Mesothelial cell of epicardium (in vitro differentiated cells): ENCODE data around the gene USP20. TPM values are rescaled to one million over a fixed set of nuclear protein-coding genes. Genes with fewer than 3 reads are reported as not detected.

Experiments
- DNase-seq, 2 experiments: peaks; one replicate each; pipeline ENCODE4 v3.0.0; 2021; ENCODE audit warnings: low spot score in 2 of 2; ENCODE audit not compliant: unreplicated experiment in 2 of 2
- H3K27ac Mint-ChIP-seq: 2 replicates; pipeline ENCODE4 v1.8.0; 2021; ENCODE audit warnings: mixed read lengths
- H3K27me3 Mint-ChIP-seq: 2 replicates; pipeline ENCODE4 v1.8.0; 2021; ENCODE audit warnings: low read depth, mixed read lengths
- H3K36me3 Mint-ChIP-seq: 2 replicates; pipeline ENCODE4 v1.8.0; 2021; ENCODE audit warnings: mixed read lengths
- H3K4me1 Mint-ChIP-seq: 2 replicates; pipeline ENCODE4 v1.8.0; 2021; ENCODE audit warnings: mixed read lengths
- H3K4me3 Mint-ChIP-seq: 2 replicates; pipeline ENCODE4 v1.8.0; 2021; ENCODE audit warnings: mild to moderate bottlenecking, moderate library complexity, mixed read lengths
- H3K9me3 Mint-ChIP-seq: 2 replicates; pipeline ENCODE4 v1.8.0; 2021; ENCODE audit warnings: mixed read lengths
- CTCF ChIP-seq: fragments of 200-600 bp; sonication (generic); IDR thresholded peaks from one replicate; pipeline ENCODE4 v1.5.0; 2021; ENCODE audit warnings: antibody characterized with exemption; ENCODE audit not compliant: unreplicated experiment
- total RNA-seq: library from RNA; stranded (reverse); gene quantifications from 3 replicates; pipeline ENCODE4 v1.2.1, GENCODE V29; 2021

Gene USP20
- total RNA-seq, 1 donor from 2014 or later, result 47.7 TPM

GRCh38 chr9:129894120-129894823, 59.0 kb downstream of the USP20 start:
- DNase-seq, result no peak
- no peaks in the 10 kb centered on the region for H3K27me3 Mint-ChIP-seq
- no peaks in the 10 kb centered on the region for H3K9me3 Mint-ChIP-seq
- peaks cover 41% of the 10 kb centered on the region for H3K36me3 Mint-ChIP-seq
- H3K27ac Mint-ChIP-seq, result no peak overlapping the region
- no peak for TF ChIP-seq CTCF
- no peak overlapping the region for H3K4me3 Mint-ChIP-seq
- H3K4me1 Mint-ChIP-seq, result no peaks in the 10 kb centered on the region

- Mint-ChIP-seq H3K27ac (no peak overlapping the region), H3K36me3 (peaks cover 43% of the 10 kb centered on the region), H3K4me1 (no peaks in the 10 kb centered on the region), H3K4me3 (no peak overlapping the region), H3K27me3 (no peaks in the 10 kb centered on the region), H3K9me3 (no peaks in the 10 kb centered on the region)
- DNase-seq, result no peak
- no peak for TF ChIP-seq CTCF
These were observed 60.4 kb downstream of the USP20 start for GRCh38 chr9:129895376-129896268.

- no peak for DNase-seq
- Mint-ChIP-seq H3K27me3 (no peaks in the 10 kb centered on the region), H3K36me3 (peaks cover 47% of the 10 kb centered on the region), H3K9me3 (no peaks in the 10 kb centered on the region), H3K4me1 (no peaks in the 10 kb centered on the region), H3K4me3 (no peak overlapping the region), H3K27ac (no peak overlapping the region)
- no peak for TF ChIP-seq CTCF
These were observed 62.0 kb downstream of the USP20 start for GRCh38 chr9:129897263-129897662.

- H3K4me1 Mint-ChIP-seq, result no peaks in the 10 kb centered on the region
- TF ChIP-seq CTCF, result no peak
- no peaks in the 10 kb centered on the region for H3K27me3 Mint-ChIP-seq
- no peak for DNase-seq
- H3K9me3 Mint-ChIP-seq, result no peaks in the 10 kb centered on the region
- peaks cover 51% of the 10 kb centered on the region for H3K36me3 Mint-ChIP-seq
- no peak overlapping the region for H3K27ac Mint-ChIP-seq
- no peak overlapping the region for H3K4me3 Mint-ChIP-seq
These were observed 62.9 kb downstream of the USP20 start for GRCh38 chr9:129898185-129898584.

- peaks cover 49% of the 10 kb centered on the region for H3K36me3 Mint-ChIP-seq
- no peaks in the 10 kb centered on the region for H3K9me3 Mint-ChIP-seq
- no peak overlapping the region for H3K4me3 Mint-ChIP-seq
- H3K27ac Mint-ChIP-seq, result no peak overlapping the region
- H3K4me1 Mint-ChIP-seq, result no peaks in the 10 kb centered on the region
- no peak for DNase-seq
- TF ChIP-seq CTCF, result no peak
- H3K27me3 Mint-ChIP-seq, result no peaks in the 10 kb centered on the region
These were observed 64.4 kb downstream of the USP20 start for GRCh38 chr9:129899620-129900019.
